ENCODE results near the gene MPZL2.

Gene MPZL2

GRCh38 chr11:118211006-118211405 is 53.1 kb downstream of the MPZL2 start:
- TF ChIP-seq SPI1 (IDR thresholded peaks at IDR 0.05; ENCODE audit: borderline replicate concordance, low read depth) (no peak), CTCF (IDR thresholded peaks at IDR 0.05; ENCODE audit: insufficient read depth, low read length) (no peak), POLR2AphosphoS5 (IDR thresholded peaks at IDR 0.05; ENCODE audit: low read depth) (no peak), REST (IDR thresholded peaks at IDR 0.05; ENCODE audit: insufficient replicate concordance, low read depth) (no peak)
- H3K27ac ChIP-seq (replicated peaks) = no peak overlapping the region; the same call in 1 of the 2 replicates
- no peaks in the 10 kb centered on the region for H3K27me3 ChIP-seq (ENCODE audit: insufficient read depth, poor library complexity, severe bottlenecking)
- H3K4me3 ChIP-seq (replicated peaks; ENCODE audit: insufficient read depth, low read length) = no peak overlapping the region
- no peak for DNase-seq (ENCODE audit: low read depth in 1 of 2, low spot score in 1 of 2)

- TF ChIP-seq CTCF (IDR thresholded peaks at IDR 0.05; ENCODE audit: insufficient read depth, low read length) = no peak
- TF ChIP-seq REST (IDR thresholded peaks at IDR 0.05; ENCODE audit: insufficient replicate concordance, low read depth) = no peak
- no peak for TF ChIP-seq GABPA (IDR thresholded peaks at IDR 0.05; ENCODE audit: low read depth)
- TF ChIP-seq POLR2AphosphoS5 (IDR thresholded peaks at IDR 0.05; ENCODE audit: low read depth) = no peak
- TF ChIP-seq SPI1 (IDR thresholded peaks at IDR 0.05; ENCODE audit: borderline replicate concordance, low read depth) = no peak
- no peak for DNase-seq (ENCODE audit: low read depth in 1 of 2, low spot score in 1 of 2)
- Histone ChIP-seq H3K27me3 (ENCODE audit: insufficient read depth, poor library complexity, severe bottlenecking) (no peaks in the 10 kb centered on the region), H3K27ac (replicated peaks) (no peak overlapping the region), H3K4me3 (replicated peaks; ENCODE audit: insufficient read depth, low read length) (no peak overlapping the region)
Measured at GRCh38 chr11:118210323-118210722, 53.8 kb downstream of the MPZL2 start.

- TF ChIP-seq POLR2AphosphoS5 (IDR thresholded peaks at IDR 0.05; ENCODE audit: low read depth) (no peak), REST (IDR thresholded peaks at IDR 0.05; ENCODE audit: insufficient replicate concordance, low read depth) (no peak), GABPA (IDR thresholded peaks at IDR 0.05; ENCODE audit: low read depth) (no peak), CTCF (IDR thresholded peaks at IDR 0.05; ENCODE audit: insufficient read depth, low read length) (no peak), SPI1 (IDR thresholded peaks at IDR 0.05; ENCODE audit: borderline replicate concordance, low read depth) (no peak)
- Histone ChIP-seq H3K27ac (replicated peaks) (no peak overlapping the region), H3K27me3 (ENCODE audit: insufficient read depth, poor library complexity, severe bottlenecking) (no peaks in the 10 kb centered on the region), H3K4me3 (replicated peaks; ENCODE audit: insufficient read depth, low read length) (no peak overlapping the region)
- DNase-seq (ENCODE audit: low read depth in 1 of 2, low spot score in 1 of 2) = no peak
Measured at GRCh38 chr11:118209033-118209432, 55.1 kb downstream of the MPZL2 start.

Data from HL-60 (cell line).